Large intestine (tissue), 3 donors: ENCODE results near the gene PPAT. TPM values are rescaled to one million over a fixed set of nuclear protein-coding genes. Genes with fewer than 3 reads are reported as not detected.

Source experiments
- DNase-seq, 2 donors: peaks; one replicate each; pipeline versions ENCODE4 v3.0.0 to v3.0.0-alpha.2; 2013
- H3K27ac ChIP-seq: one replicate; pipeline ENCODE4 v1.5.1; 2013; ENCODE audit warnings: low read length
- H3K27me3 ChIP-seq: 2 replicates; pipeline ENCODE4 v1.6.1; 2013; ENCODE audit warnings: low read length; ENCODE audit not compliant: control insufficient read depth, insufficient read depth
- H3K36me3 ChIP-seq: 2 replicates; pipeline ENCODE4 v1.6.1; 2013; ENCODE audit warnings: low read length; ENCODE audit not compliant: control insufficient read depth, insufficient read depth
- H3K4me1 ChIP-seq: one replicate; pipeline ENCODE4 v1.6.1; 2013; ENCODE audit warnings: low read length; ENCODE audit not compliant: control insufficient read depth, insufficient read depth
- H3K4me3 ChIP-seq: one replicate; pipeline ENCODE4 v1.5.1; 2013; ENCODE audit warnings: low read length
- H3K9me3 ChIP-seq: one replicate; pipeline ENCODE4 v1.6.1; 2013; ENCODE audit warnings: mild to moderate bottlenecking, low read depth, low read length, moderate library complexity; ENCODE audit not compliant: control insufficient read depth
- WGBS: methylation state at CpG from one replicate; pipeline ENCODE4 v1.1.5; 2013; ENCODE audit warnings: low lambda C conversion rate; ENCODE audit not compliant: insufficient coverage; 5-methylcytosine and 5-hydroxymethylcytosine counted together
- polyA plus RNA-seq: library from polyadenylated mRNA; unstranded; fragments of 120-200 nt; gene quantifications from one replicate; pipeline ENCODE4 v1.2.1, GENCODE V29; 2013

The PPAT gene
- polyA plus RNA-seq, 1 donor, result 13.2 TPM

DNA sequence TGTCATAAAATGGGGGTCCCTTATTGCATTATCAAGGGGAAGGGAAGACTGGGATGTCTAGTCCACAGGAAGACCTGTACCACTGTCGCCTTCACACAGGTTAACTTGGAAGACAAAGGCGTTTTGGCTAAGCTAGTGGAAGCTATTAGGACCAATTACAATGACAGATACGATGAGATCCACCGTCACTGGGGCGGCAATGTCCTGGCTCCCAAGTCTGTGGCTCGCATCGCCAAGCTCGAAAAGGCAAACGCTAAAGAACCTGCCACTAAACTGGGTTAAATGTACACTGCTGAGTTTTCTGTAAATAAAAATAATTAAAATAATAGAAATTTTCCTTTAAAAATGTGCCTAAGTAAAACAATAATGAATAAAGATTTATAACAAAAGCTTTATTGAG, 78.8 kb downstream of the PPAT start:
- Histone ChIP-seq H3K4me3 (no peak overlapping the region), H3K27ac (no peak overlapping the region), H3K4me1 (no peaks in the 10 kb centered on the region), H3K9me3 (no peaks in the 10 kb centered on the region), H3K36me3 (peaks cover 33% of the 10 kb centered on the region), H3K27me3 (no peaks in the 10 kb centered on the region)
- DNase-seq, result no peak
- 96% methylated on average over 4 of the region's 9 CpGs for WGBS

DNA sequence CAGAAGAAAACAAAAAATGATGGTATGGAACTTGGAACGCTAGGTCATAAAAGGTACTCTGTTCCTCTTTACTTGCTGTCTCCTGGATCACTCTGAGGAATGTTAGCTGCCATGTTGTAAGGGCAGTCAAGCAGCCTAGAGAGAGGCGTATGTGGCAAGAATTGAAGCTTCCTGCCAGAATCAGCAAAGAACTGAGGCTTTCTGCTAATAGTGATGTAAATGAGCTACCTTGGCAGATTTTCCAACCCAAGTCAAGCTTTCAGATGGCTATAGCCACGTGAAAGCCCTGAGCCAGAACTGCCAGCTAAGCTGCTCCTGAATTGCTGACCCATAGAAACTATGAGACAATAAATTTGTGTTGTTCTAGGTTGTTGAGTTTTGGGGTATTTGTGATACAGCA, 86.8 kb downstream of the PPAT start:
- no peaks in the 10 kb centered on the region for H3K9me3 ChIP-seq
- no peak for DNase-seq
- peaks cover 29% of the 10 kb centered on the region for H3K36me3 ChIP-seq
- no peak overlapping the region for H3K27ac ChIP-seq
- no peaks in the 10 kb centered on the region for H3K4me1 ChIP-seq
- no CpG with 5 or more reads among the region's 3 CpGs for WGBS
- H3K4me3 ChIP-seq, result no peak overlapping the region
- no peaks in the 10 kb centered on the region for H3K27me3 ChIP-seq

GRCh38 chr4:56345458-56345857, 90.0 kb downstream of the PPAT start:
- 100% methylated on average over 1 of the region's 4 CpGs for WGBS
- no peak overlapping the region for H3K4me3 ChIP-seq
- peaks cover 17% of the 10 kb centered on the region for H3K36me3 ChIP-seq
- H3K9me3 ChIP-seq, result no peaks in the 10 kb centered on the region
- H3K4me1 ChIP-seq, result no peaks in the 10 kb centered on the region
- no peak overlapping the region for H3K27ac ChIP-seq
- no peaks in the 10 kb centered on the region for H3K27me3 ChIP-seq
- no peak for DNase-seq

Other genes with a start within 250 kb of the PPAT start
- 12.6 TPM for gene AASDH, start 48.1 kb downstream of the PPAT start, polyA plus RNA-seq
- 89.4 TPM for gene PAICS, start 645 bp upstream of the PPAT start, polyA plus RNA-seq
- gene SRP72, start 32.0 kb upstream of the PPAT start, polyA plus RNA-seq, result 66.3 TPM
- gene ARL9, start 70.2 kb upstream of the PPAT start, polyA plus RNA-seq, result 0.63 TPM
- gene HOPX, start 245.7 kb upstream of the PPAT start, polyA plus RNA-seq, result 28.5 TPM